ENCODE results near the gene GPR152.

- no peak for TF ChIP-seq ATF2 (IDR thresholded peaks at IDR 0.05; ENCODE audit: low read length)
- no peak for TF ChIP-seq GABPA (IDR thresholded peaks at IDR 0.05; ENCODE audit: borderline replicate concordance, insufficient read depth, low read length)
- no peak for TF ChIP-seq SP2 (IDR thresholded peaks at IDR 0.05; ENCODE audit: low read length)
- TF ChIP-seq, protein P1, sequence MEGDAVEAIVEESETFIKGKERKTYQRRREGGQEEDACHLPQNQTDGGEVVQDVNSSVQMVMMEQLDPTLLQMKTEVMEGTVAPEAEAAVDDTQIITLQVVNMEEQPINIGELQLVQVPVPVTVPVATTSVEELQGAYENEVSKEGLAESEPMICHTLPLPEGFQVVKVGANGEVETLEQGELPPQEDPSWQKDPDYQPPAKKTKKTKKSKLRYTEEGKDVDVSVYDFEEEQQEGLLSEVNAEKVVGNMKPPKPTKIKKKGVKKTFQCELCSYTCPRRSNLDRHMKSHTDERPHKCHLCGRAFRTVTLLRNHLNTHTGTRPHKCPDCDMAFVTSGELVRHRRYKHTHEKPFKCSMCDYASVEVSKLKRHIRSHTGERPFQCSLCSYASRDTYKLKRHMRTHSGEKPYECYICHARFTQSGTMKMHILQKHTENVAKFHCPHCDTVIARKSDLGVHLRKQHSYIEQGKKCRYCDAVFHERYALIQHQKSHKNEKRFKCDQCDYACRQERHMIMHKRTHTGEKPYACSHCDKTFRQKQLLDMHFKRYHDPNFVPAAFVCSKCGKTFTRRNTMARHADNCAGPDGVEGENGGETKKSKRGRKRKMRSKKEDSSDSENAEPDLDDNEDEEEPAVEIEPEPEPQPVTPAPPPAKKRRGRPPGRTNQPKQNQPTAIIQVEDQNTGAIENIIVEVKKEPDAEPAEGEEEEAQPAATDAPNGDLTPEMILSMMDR (IDR thresholded peaks at IDR 0.05; ENCODE audit: control extremely low read depth in 1 of 3, insufficient read depth in 1 of 3, low read depth in 1 of 3, low read length in 3 of 3): no peak
Observed at GRCh38 chr11:67469508-67469811, 16.9 kb upstream of the GPR152 start.

All from H1 (cell line).